HCT116 (cell line): ENCODE measurements around the gene TCF12. TPM values are rescaled to one million over a fixed set of nuclear protein-coding genes. Genes with fewer than 3 reads are reported as not detected.

Experiments
- ATAC-seq: fragments of 200-7000 bp; cut with Tn5 transposase; 2 replicates; pipeline ENCODE4 v1.9.1; 2020; ENCODE audit warnings: mild to moderate bottlenecking, moderate library complexity
- BruUV-seq: library from RNA; stranded (reverse); fragments of 400-500 nt; replicated peaks from 2 replicates; lab custom pipeline; 2021; lab: Mats Ljungman, UMichigan
- CTCF ChIA-PET: fragments of 300-600 bp; sonication (Branson Sonifier 250); formaldehyde crosslinking; loops from one replicate; lab custom pipeline; 2021; ENCODE audit warnings: antibody characterized with exemption; lab: Charles Lee
- POLR2A ChIA-PET: fragments of 300-600, 350-600 bp; sonication (Branson Sonifier 250); formaldehyde crosslinking; loops from one replicate; lab custom pipeline; 2021; ENCODE audit warnings: antibody characterized with exemption; lab: Charles Lee
- RAD21 ChIA-PET, 2 experiments: fragments of 300-600 bp; sonication (Branson Sonifier 250); formaldehyde crosslinking; loops; one replicate each; lab custom pipeline; 2023; ENCODE audit warnings: low total read pairs in 2 of 2; ENCODE audit not compliant: uncharacterized antibody in 2 of 2, unreplicated experiment in 2 of 2, low non-redundant PET in 1 of 2; lab: Charles Lee
- DNase-seq: peaks from one replicate; pipeline ENCODE4 v3.0.0-alpha.2; 2010; ENCODE audit warnings: low read depth, low spot score
- H2AFZ ChIP-seq: fragments of 200-600 bp; shearing (Covaris generic), sonication (generic); 2 replicates; pipeline ENCODE4 v1.6.1; 2017; ENCODE audit warnings: low read depth, mixed run types, mixed read lengths, antibody characterized with exemption, low read length; ENCODE audit not compliant: poor library complexity, severe bottlenecking
- H3K27ac ChIP-seq: 2 replicates; pipeline ENCODE4 v1.5.1; 2012; ENCODE audit warnings: low read depth, low read length
- H3K27me3 ChIP-seq: fragments of 200-600 bp; sonication (generic); 2 replicates; pipeline ENCODE4 v1.6.1; 2016; ENCODE audit warnings: mixed run types, low read length, mixed read lengths; ENCODE audit not compliant: insufficient read depth
- H3K36me3 ChIP-seq, 2 experiments: fragments of 200-500 bp in 1 of 2; fragments of 200-600 bp in 1 of 2; sonication (Bioruptor generic) in 1 of 2; sonication (generic) in 1 of 2; 2 replicates each; pipeline versions ENCODE4 v1.5.1 to v1.6.1; 2014 to 2016; ENCODE audit warnings: low read length in 2 of 2, inconsistent platforms in 1 of 2, mixed read lengths in 1 of 2, mixed run types in 1 of 2; ENCODE audit not compliant: insufficient read depth in 2 of 2, control insufficient read depth in 1 of 2
- H3K4me1 ChIP-seq, 2 experiments: fragments of 200-600 bp in 1 of 2; sonication (generic) in 1 of 2; 2 replicates each; pipeline versions ENCODE4 v1.5.1 to v1.6.1; 2012 to 2017; ENCODE audit warnings: low read length in 2 of 2, inconsistent platforms in 1 of 2, mild to moderate bottlenecking in 1 of 2, mixed read lengths in 1 of 2, mixed run types in 1 of 2, moderate library complexity in 1 of 2; ENCODE audit not compliant: insufficient read depth in 2 of 2, control insufficient read depth in 1 of 2
- H3K4me2 ChIP-seq: fragments of 200-600 bp; sonication (generic); 2 replicates; pipeline ENCODE4 v1.6.1; 2017; ENCODE audit warnings: mixed run types, low read length, mixed read lengths
- H3K4me3 ChIP-seq, 2 experiments: fragments of 200-600 bp in 1 of 2; sonication (generic) in 1 of 2; replicated peaks in 1 of 2; 2 replicates each; pipeline ENCODE4 v1.5.1; 2011 to 2016; ENCODE audit warnings: low read length in 2 of 2, control low read depth in 1 of 2, low read depth in 1 of 2, mild to moderate bottlenecking in 1 of 2, mixed read lengths in 1 of 2, mixed run types in 1 of 2
- H3K79me2 ChIP-seq: fragments of 200-600 bp; sonication (generic); 2 replicates; pipeline ENCODE4 v1.6.1; 2017; ENCODE audit warnings: mild to moderate bottlenecking, mixed run types, low read length, moderate library complexity, mixed read lengths; ENCODE audit not compliant: insufficient read depth
- H3K9ac ChIP-seq: fragments of 200-600 bp; sonication (generic); 2 replicates; pipeline ENCODE4 v1.6.1; 2016; ENCODE audit warnings: low read length, mixed read lengths
- H3K9me2 ChIP-seq: fragments of 200-600 bp; sonication (generic), shearing (Covaris generic); 2 replicates; pipeline ENCODE4 v1.6.1; 2017; ENCODE audit warnings: mixed run types, mild to moderate bottlenecking, moderate library complexity; ENCODE audit not compliant: insufficient read depth
- H3K9me3 ChIP-seq, 2 experiments: fragments of 200-500 bp in 1 of 2; fragments of 200-600 bp in 1 of 2; sonication (Bioruptor generic) in 1 of 2; sonication (generic) in 1 of 2; 2 replicates each; pipeline ENCODE4 v1.6.1; 2014 to 2017; ENCODE audit warnings: low read length in 2 of 2, mixed read lengths in 2 of 2, inconsistent platforms in 1 of 2, low read depth in 1 of 2, mild to moderate bottlenecking in 1 of 2, mixed run types in 1 of 2, moderate library complexity in 1 of 2; ENCODE audit not compliant: control insufficient read depth in 1 of 2, insufficient read depth in 1 of 2
- H4K20me1 ChIP-seq: fragments of 200-600 bp; sonication (generic), shearing (Covaris generic); 2 replicates; pipeline ENCODE4 v1.6.1; 2017; ENCODE audit warnings: mixed run types, mild to moderate bottlenecking, moderate library complexity; ENCODE audit not compliant: insufficient read depth
- CEBPB ChIP-seq: IDR thresholded peaks from 2 replicates; pipeline ENCODE4 v1.6.1; 2012; ENCODE audit warnings: low read depth
- EGR1 ChIP-seq: IDR thresholded peaks from 2 replicates; pipeline ENCODE4 v1.6.1; 2012; ENCODE audit warnings: low read depth
- EZH2 ChIP-seq: fragments of 200-600 bp; sonication (generic); IDR thresholded peaks from 2 replicates; pipeline ENCODE4 v1.6.1; 2017; ENCODE audit warnings: antibody characterized with exemption, mixed run types
- EZH2phosphoT487 ChIP-seq: fragments of 200-600 bp; IDR thresholded peaks from 2 replicates; pipeline ENCODE4 v1.6.1; 2018; ENCODE audit warnings: antibody characterized with exemption, borderline replicate concordance
- JUND ChIP-seq: IDR thresholded peaks from 2 replicates; pipeline ENCODE4 v1.6.1; 2012
- POLR2A ChIP-seq: IDR thresholded peaks from 2 replicates; pipeline ENCODE4 v1.7.0; 2011; ENCODE audit warnings: borderline replicate concordance; ENCODE audit not compliant: insufficient read depth, insufficient read length; ENCODE audit errors: extremely low read depth
- POLR2AphosphoS5 ChIP-seq: IDR thresholded peaks from 2 replicates; pipeline ENCODE4 v1.6.1; 2011; ENCODE audit warnings: mild to moderate bottlenecking, low read depth, low read length, moderate library complexity
- RAD21 ChIP-seq: IDR thresholded peaks from 2 replicates; pipeline ENCODE4 v1.6.1; 2012; ENCODE audit warnings: low read depth, mild to moderate bottlenecking
- SP1 ChIP-seq: IDR thresholded peaks from 2 replicates; pipeline ENCODE4 v1.6.1; 2012; ENCODE audit warnings: low read depth
- SRF ChIP-seq: IDR thresholded peaks from 2 replicates; pipeline ENCODE4 v1.6.1; 2012; ENCODE audit warnings: low read depth
- TCF7L2 ChIP-seq: IDR thresholded peaks from 2 replicates; pipeline ENCODE4 v1.7.0; 2011; ENCODE audit warnings: borderline replicate concordance, inconsistent platforms; ENCODE audit not compliant: insufficient read depth, insufficient read length; ENCODE audit errors: extremely low read depth
- intact Hi-C: fragments of 100-400 bp; cut with micrococcal nuclease; formaldehyde crosslinking; loops from 2 replicates; pipeline ENCODE4 v1.10.0; 2022
- total RNA-seq: library from RNA; stranded (reverse); gene quantifications from one replicate; pipeline ENCODE4 v1.2.1, GENCODE V29; 2021; ENCODE audit not compliant: unreplicated experiment
- TF ChIP-seq, protein P1 (sequence below), 3 experiments: fragments of 200-600 bp in 1 of 3; sonication (generic) in 1 of 3; IDR thresholded peaks in 2 of 3; conservative IDR thresholded peaks in 1 of 3; 2 replicates each; pipeline ENCODE4 v1.5.1; 2012 to 2017; ENCODE audit warnings: low read depth in 2 of 3, low read length in 2 of 3, antibody characterized with exemption in 1 of 3, borderline replicate concordance in 1 of 3, control low read depth in 1 of 3, mild to moderate bottlenecking in 1 of 3, mixed read lengths in 1 of 3, mixed run types in 1 of 3, moderate library complexity in 1 of 3; ENCODE audit not compliant: insufficient read depth in 1 of 3
- TF ChIP-seq, protein P2 (sequence below): IDR thresholded peaks from 2 replicates; pipeline ENCODE4 v1.6.1; 2012
- TF ChIP-seq, protein P3 (sequence below): IDR thresholded peaks from 2 replicates; pipeline ENCODE4 v1.6.1; 2012; ENCODE audit warnings: low read depth

Gene TCF12
- total RNA-seq, 1 experiment from 2014 or later, result 71.6 TPM

DNA sequence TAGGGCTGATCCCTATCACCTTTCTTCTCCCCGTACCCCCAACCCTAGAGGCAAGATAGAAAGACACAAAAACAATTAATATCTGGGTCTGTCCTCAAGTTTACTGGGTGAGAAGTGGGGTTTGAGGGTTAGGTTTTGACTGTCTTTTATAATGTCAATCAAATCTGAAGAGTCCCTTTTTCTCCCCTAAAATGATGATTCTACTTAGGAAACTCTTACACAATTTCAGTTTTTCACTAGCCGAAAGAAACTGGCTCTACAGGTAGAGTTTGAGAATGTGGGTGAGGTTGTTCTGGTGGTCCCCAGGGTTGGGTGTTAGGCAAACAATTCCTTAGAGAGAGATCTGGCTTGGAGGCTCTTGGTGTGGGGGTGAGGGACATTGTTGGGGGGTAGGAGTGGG, 189.9 kb downstream of the TCF12 start:
- Histone ChIP-seq H3K27me3 (no peaks in the 10 kb centered on the region), H3K36me3 (no peaks in the 10 kb centered on the region), H2AFZ (no peak overlapping the region), H3K27ac (no peak overlapping the region), H3K4me2 (no peak overlapping the region), H3K9me2 (no peaks in the 10 kb centered on the region), H3K4me3 (no peak overlapping the region), H3K9me3 (no peaks in the 10 kb centered on the region), H3K4me1 (no peaks in the 10 kb centered on the region), H3K9ac (no peak overlapping the region), H4K20me1 (no peaks in the 10 kb centered on the region; the same call in 1 of the 2 replicates), H3K79me2 (0 out of 2 replicates have a peak, but pooled peaks cover 3% of the 10 kb centered on the region)
- DNase-seq (no peak), ATAC-seq (no peak)
- TF ChIP-seq RAD21 (no peak), SP1 (no peak), EZH2phosphoT487 (no peak), CEBPB (no peak), EZH2 (no peak), JUND (no peak)
- TF ChIP-seq, protein P1, sequence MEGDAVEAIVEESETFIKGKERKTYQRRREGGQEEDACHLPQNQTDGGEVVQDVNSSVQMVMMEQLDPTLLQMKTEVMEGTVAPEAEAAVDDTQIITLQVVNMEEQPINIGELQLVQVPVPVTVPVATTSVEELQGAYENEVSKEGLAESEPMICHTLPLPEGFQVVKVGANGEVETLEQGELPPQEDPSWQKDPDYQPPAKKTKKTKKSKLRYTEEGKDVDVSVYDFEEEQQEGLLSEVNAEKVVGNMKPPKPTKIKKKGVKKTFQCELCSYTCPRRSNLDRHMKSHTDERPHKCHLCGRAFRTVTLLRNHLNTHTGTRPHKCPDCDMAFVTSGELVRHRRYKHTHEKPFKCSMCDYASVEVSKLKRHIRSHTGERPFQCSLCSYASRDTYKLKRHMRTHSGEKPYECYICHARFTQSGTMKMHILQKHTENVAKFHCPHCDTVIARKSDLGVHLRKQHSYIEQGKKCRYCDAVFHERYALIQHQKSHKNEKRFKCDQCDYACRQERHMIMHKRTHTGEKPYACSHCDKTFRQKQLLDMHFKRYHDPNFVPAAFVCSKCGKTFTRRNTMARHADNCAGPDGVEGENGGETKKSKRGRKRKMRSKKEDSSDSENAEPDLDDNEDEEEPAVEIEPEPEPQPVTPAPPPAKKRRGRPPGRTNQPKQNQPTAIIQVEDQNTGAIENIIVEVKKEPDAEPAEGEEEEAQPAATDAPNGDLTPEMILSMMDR (IDR thresholded peaks at IDR 0.05 in 2 of 3, conservative IDR thresholded peaks at IDR 0.05 in 1 of 3; ENCODE audit: borderline replicate concordance in 1 of 3, insufficient read depth in 1 of 3, low read depth in 2 of 3, low read length in 2 of 3), result no peak
- TF ChIP-seq, protein P2, sequence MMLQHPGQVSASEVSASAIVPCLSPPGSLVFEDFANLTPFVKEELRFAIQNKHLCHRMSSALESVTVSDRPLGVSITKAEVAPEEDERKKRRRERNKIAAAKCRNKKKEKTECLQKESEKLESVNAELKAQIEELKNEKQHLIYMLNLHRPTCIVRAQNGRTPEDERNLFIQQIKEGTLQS, result no peak
- ChIA-PET CTCF (no interaction called here), RAD21 (no interaction called here), POLR2A (no interaction called here)
- intact Hi-C loops, result no loop called here
- BruUV-seq, result no TSS peak

DNA sequence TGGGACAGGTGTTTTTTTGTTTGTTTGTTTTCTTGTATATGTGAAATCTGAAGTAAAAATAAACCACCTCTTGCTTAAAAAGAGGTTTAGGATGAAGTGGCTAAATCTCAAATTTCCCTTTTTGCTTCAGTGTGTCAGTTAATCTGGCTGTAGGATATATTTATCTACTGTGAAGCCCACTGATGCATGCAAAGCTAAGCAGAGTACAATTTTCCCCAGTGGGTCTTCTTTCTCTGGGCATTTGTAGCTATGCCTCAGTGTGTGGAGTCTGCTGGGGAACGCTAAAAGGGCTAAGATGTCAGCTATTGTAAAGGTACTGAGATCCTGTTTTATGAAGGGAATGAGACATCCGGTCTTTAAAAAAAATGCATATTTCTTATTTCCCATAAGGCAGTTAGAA, 190.6 kb downstream of the TCF12 start:
- H3K4me2 ChIP-seq, result no peak overlapping the region
- intact Hi-C loops, result no loop called here
- no peaks in the 10 kb centered on the region; the same call in 1 of the 2 replicates for H4K20me1 ChIP-seq
- H3K4me1 ChIP-seq, result no peaks in the 10 kb centered on the region
- no peaks in the 10 kb centered on the region for H3K36me3 ChIP-seq
- no peaks in the 10 kb centered on the region for H3K27me3 ChIP-seq
- ATAC-seq (no peak), DNase-seq (no peak)
- no TSS peak for BruUV-seq
- ChIA-PET POLR2A (no interaction called here), RAD21 (no interaction called here), CTCF (no interaction called here)
- no peak overlapping the region for H3K27ac ChIP-seq
- no peaks in the 10 kb centered on the region for H3K9me2 ChIP-seq
- H3K4me3 ChIP-seq, result no peak overlapping the region
- H2AFZ ChIP-seq, result no peak overlapping the region
- H3K9ac ChIP-seq, result no peak overlapping the region
- H3K79me2 ChIP-seq, result 0 out of 2 replicates have a peak, but pooled peaks cover 7% of the 10 kb centered on the region
- H3K9me3 ChIP-seq, result no peaks in the 10 kb centered on the region
- TF ChIP-seq TCF7L2, result no peak
- TF ChIP-seq, protein P3, sequence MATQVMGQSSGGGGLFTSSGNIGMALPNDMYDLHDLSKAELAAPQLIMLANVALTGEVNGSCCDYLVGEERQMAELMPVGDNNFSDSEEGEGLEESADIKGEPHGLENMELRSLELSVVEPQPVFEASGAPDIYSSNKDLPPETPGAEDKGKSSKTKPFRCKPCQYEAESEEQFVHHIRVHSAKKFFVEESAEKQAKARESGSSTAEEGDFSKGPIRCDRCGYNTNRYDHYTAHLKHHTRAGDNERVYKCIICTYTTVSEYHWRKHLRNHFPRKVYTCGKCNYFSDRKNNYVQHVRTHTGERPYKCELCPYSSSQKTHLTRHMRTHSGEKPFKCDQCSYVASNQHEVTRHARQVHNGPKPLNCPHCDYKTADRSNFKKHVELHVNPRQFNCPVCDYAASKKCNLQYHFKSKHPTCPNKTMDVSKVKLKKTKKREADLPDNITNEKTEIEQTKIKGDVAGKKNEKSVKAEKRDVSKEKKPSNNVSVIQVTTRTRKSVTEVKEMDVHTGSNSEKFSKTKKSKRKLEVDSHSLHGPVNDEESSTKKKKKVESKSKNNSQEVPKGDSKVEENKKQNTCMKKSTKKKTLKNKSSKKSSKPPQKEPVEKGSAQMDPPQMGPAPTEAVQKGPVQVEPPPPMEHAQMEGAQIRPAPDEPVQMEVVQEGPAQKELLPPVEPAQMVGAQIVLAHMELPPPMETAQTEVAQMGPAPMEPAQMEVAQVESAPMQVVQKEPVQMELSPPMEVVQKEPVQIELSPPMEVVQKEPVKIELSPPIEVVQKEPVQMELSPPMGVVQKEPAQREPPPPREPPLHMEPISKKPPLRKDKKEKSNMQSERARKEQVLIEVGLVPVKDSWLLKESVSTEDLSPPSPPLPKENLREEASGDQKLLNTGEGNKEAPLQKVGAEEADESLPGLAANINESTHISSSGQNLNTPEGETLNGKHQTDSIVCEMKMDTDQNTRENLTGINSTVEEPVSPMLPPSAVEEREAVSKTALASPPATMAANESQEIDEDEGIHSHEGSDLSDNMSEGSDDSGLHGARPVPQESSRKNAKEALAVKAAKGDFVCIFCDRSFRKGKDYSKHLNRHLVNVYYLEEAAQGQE, result no peak
- TF ChIP-seq JUND, result no peak
- no peak for TF ChIP-seq EGR1
- TF ChIP-seq SRF, result no peak
- no peak for TF ChIP-seq POLR2AphosphoS5
- no peak for TF ChIP-seq SP1
- no peak for TF ChIP-seq POLR2A
